RCC 7860 (cell line): ENCODE measurements around the gene CIAO2A.
A peak's percentile ranks its signal among the peaks of the same experiment; 100 is the strongest.
"Not testable (repeated sequence)": the region's sequence is repeated elsewhere in the genome, so short reads cannot be mapped to it uniquely, and the experiment has no call there.

ENCODE experiments used
- DNase-seq: peaks from one replicate; pipeline ENCODE4 v3.0.0-alpha.2; 2015; ENCODE audit warnings: low spot score
- FAIRE-seq: peaks from 2 replicates; lab custom pipeline; 2012; peaks lifted over from hg19 to GRCh38; lab: Jason Lieb, UNC

Gene CIAO2A

GRCh38 chr15:64072812-64073211 lies 20.8 kb downstream of the CIAO2A start:
- FAIRE-seq, result no peak

GRCh38 chr15:64071931-64072765 lies 21.5 kb downstream of the CIAO2A start:
- FAIRE-seq (no peak), DNase-seq (no peak)

More at GRCh38 chr15:64072812-64073211, 20.8 kb downstream of the CIAO2A start:
- DNase-seq, result no peak

- FAIRE-seq, result peak; percentile 79
- DNase-seq, result peak; percentile 78
These were observed 22.4 kb downstream of the CIAO2A start for GRCh38 chr15:64070965-64071851.

GRCh38 chr15:64070106-64070505 lies 23.5 kb downstream of the CIAO2A start:
- FAIRE-seq (no peak), DNase-seq (no peak)

- FAIRE-seq (no peak), DNase-seq (no peak)
These were observed 25.5 kb downstream of the CIAO2A start for GRCh38 chr15:64068133-64068532.

GRCh38 chr15:64067564-64068030 lies 26.0 kb downstream of the CIAO2A start:
- FAIRE-seq (no peak), DNase-seq (peak; percentile 29)

- DNase-seq (no peak), FAIRE-seq (no peak)
These were observed 27.2 kb downstream of the CIAO2A start for GRCh38 chr15:64066451-64066850.

- DNase-seq (no peak), FAIRE-seq (no peak)
These were observed 32.9 kb downstream of the CIAO2A start for GRCh38 chr15:64060716-64061115.

- DNase-seq, FAIRE-seq: not testable (repeated sequence)
These were observed 34.5 kb downstream of the CIAO2A start for GRCh38 chr15:64059104-64059503.

- DNase-seq (no peak), FAIRE-seq (no peak)
These were observed 35.4 kb downstream of the CIAO2A start for GRCh38 chr15:64058279-64058678.

GRCh38 chr15:64053674-64054073 lies 40.0 kb downstream of the CIAO2A start:
- not testable (repeated sequence) for FAIRE-seq, DNase-seq

- DNase-seq (no peak), FAIRE-seq (no peak)
These were observed 40.6 kb downstream of the CIAO2A start for GRCh38 chr15:64052925-64053491.

GRCh38 chr15:64051407-64052259 lies 42.0 kb downstream of the CIAO2A start:
- no peak for FAIRE-seq
- DNase-seq, result no peak

- no peak for FAIRE-seq
- DNase-seq, result no peak
These were observed 42.6 kb downstream of the CIAO2A start for GRCh38 chr15:64051093-64051402.

GRCh38 chr15:64050281-64051092 lies 43.2 kb downstream of the CIAO2A start:
- DNase-seq (no peak), FAIRE-seq (no peak)

- FAIRE-seq (no peak), DNase-seq (no peak)
These were observed 44.7 kb downstream of the CIAO2A start for GRCh38 chr15:64048781-64049460.

GRCh38 chr15:64046421-64047153 lies 47.1 kb downstream of the CIAO2A start, which contains the start of gene DAPK2:
Gene DAPK2 (minus strand): TSS chr15:64046485. CDS start chr15:64040261, 6,224 bp downstream.
- DNase-seq (peak; percentile 16), FAIRE-seq (no peak)

GRCh38 chr15:64045774-64046420 lies 47.7 kb downstream of the CIAO2A start:
- FAIRE-seq, result no peak
- no peak for DNase-seq
